ENCODE results near the gene PMIS2. TPM values are rescaled to one million over a fixed set of nuclear protein-coding genes. Genes with fewer than 3 reads are reported as not detected.

Gene PMIS2
- total RNA-seq, 1 experiment from 2014 or later, result not detected

DNA sequence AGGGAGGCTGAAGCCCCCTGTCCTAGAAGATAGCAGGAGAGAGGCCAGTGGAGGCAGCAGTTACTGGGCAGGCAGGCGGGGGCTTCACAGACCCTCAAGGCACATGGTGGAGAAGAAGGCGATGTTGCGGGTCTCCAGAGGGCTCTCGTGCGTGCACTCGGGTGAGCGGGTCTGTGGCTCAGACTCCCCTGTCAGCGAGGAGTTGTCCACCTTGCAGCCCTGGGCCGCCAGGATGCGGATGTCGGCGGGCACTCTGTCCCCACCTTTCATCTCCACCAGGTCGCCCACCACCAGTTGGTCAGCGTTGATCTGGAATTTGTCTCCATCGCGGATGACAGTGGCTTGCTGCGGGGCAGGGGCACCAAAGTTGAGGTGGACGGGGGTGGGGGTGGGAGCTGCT is 25.7 kb upstream of the PMIS2 start:
- peaks cover 8% of the 10 kb centered on the region; the same call in 1 of the 2 replicates for H3K27me3 ChIP-seq (ENCODE audit: control insufficient read depth, insufficient read depth, low read length)
- H3K9me3 ChIP-seq (ENCODE audit: control insufficient read depth, insufficient read depth, low read depth, low read length), result no peaks in the 10 kb centered on the region
- H3K36me3 ChIP-seq (ENCODE audit: control insufficient read depth, insufficient read depth, low read length), result no peaks in the 10 kb centered on the region
- intact Hi-C loops (cut with micrococcal nuclease; ENCODE audit: unreplicated experiment) (no loop called here), in situ Hi-C loops (cut with HindIII; ENCODE audit: low pct_unique_long_range_greater_than_20kb, low sequenced_read_pairs) (no loop called here)
- H3K4me1 ChIP-seq (ENCODE audit: control insufficient read depth, insufficient read depth, low read length), result peaks cover 6% of the 10 kb centered on the region; the same call in 1 of the 2 replicates
- no peak overlapping the region for H3K27ac ChIP-seq (ENCODE audit: low read length)
- CTCF ChIA-PET, result no interaction called here
- H3K4me3 ChIP-seq (ENCODE audit: low read depth in 2 of 2, low read length in 2 of 2), result no peak overlapping the region
- ATAC-seq (no peak), DNase-seq (ENCODE audit: low read depth, low spot score) (no peak)
- POLR2A ChIA-PET, result no interaction called here
- no TSS peak for BruUV-seq (replicated peaks)
- TF ChIP-seq, protein P1, sequence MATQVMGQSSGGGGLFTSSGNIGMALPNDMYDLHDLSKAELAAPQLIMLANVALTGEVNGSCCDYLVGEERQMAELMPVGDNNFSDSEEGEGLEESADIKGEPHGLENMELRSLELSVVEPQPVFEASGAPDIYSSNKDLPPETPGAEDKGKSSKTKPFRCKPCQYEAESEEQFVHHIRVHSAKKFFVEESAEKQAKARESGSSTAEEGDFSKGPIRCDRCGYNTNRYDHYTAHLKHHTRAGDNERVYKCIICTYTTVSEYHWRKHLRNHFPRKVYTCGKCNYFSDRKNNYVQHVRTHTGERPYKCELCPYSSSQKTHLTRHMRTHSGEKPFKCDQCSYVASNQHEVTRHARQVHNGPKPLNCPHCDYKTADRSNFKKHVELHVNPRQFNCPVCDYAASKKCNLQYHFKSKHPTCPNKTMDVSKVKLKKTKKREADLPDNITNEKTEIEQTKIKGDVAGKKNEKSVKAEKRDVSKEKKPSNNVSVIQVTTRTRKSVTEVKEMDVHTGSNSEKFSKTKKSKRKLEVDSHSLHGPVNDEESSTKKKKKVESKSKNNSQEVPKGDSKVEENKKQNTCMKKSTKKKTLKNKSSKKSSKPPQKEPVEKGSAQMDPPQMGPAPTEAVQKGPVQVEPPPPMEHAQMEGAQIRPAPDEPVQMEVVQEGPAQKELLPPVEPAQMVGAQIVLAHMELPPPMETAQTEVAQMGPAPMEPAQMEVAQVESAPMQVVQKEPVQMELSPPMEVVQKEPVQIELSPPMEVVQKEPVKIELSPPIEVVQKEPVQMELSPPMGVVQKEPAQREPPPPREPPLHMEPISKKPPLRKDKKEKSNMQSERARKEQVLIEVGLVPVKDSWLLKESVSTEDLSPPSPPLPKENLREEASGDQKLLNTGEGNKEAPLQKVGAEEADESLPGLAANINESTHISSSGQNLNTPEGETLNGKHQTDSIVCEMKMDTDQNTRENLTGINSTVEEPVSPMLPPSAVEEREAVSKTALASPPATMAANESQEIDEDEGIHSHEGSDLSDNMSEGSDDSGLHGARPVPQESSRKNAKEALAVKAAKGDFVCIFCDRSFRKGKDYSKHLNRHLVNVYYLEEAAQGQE (IDR thresholded peaks at IDR 0.05; ENCODE audit: insufficient read depth in 1 of 2, low read depth in 2 of 2, low read length in 1 of 2), result no peak
- TF ChIP-seq SIN3A (IDR thresholded peaks at IDR 0.05; ENCODE audit: borderline replicate concordance, insufficient read depth, low read depth, low read length) (no peak), TCF7L2 (IDR thresholded peaks at IDR 0.05; ENCODE audit: low read depth, low read length) (no peak), POLR2AphosphoS5 (IDR thresholded peaks at IDR 0.05; ENCODE audit: low read depth, low read length) (no peak)
- TF ChIP-seq, protein P2, sequence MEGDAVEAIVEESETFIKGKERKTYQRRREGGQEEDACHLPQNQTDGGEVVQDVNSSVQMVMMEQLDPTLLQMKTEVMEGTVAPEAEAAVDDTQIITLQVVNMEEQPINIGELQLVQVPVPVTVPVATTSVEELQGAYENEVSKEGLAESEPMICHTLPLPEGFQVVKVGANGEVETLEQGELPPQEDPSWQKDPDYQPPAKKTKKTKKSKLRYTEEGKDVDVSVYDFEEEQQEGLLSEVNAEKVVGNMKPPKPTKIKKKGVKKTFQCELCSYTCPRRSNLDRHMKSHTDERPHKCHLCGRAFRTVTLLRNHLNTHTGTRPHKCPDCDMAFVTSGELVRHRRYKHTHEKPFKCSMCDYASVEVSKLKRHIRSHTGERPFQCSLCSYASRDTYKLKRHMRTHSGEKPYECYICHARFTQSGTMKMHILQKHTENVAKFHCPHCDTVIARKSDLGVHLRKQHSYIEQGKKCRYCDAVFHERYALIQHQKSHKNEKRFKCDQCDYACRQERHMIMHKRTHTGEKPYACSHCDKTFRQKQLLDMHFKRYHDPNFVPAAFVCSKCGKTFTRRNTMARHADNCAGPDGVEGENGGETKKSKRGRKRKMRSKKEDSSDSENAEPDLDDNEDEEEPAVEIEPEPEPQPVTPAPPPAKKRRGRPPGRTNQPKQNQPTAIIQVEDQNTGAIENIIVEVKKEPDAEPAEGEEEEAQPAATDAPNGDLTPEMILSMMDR (IDR thresholded peaks at IDR 0.05), result no peak

DNA sequence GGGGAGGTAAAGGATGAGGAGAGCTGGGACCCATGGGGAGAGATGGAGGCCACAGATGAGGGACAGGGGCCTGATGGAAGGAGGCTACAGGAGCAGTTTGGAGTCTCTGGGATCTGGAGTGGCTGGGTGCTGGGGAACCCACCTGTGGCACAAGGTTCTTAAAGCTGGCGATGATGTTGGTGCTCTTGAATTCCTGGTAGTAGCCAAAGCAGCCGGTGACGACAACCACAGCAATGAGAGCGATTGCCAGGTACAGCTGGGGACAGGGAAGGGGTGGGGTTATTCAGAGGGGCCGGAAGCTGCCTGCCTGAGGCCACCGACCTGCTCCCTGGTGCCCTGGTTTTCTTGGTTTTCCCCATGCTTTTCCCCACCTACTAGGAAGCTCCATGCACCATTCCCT is 25.3 kb upstream of the PMIS2 start:
- intact Hi-C loops (cut with micrococcal nuclease; ENCODE audit: unreplicated experiment) (no loop called here), in situ Hi-C loops (cut with HindIII; ENCODE audit: low pct_unique_long_range_greater_than_20kb, low sequenced_read_pairs) (no loop called here)
- ATAC-seq (no peak), DNase-seq (ENCODE audit: low read depth, low spot score) (no peak)
- no TSS peak for BruUV-seq (replicated peaks)
- POLR2A ChIA-PET, result interaction anchor here (0.5 kb wide), 1 partner anchor 110 kb away, joined by 3 read pairs; no protein-coding TSS in a partner anchor
- H3K27me3 ChIP-seq (ENCODE audit: control insufficient read depth, insufficient read depth, low read length), result peaks cover 8% of the 10 kb centered on the region; the same call in 1 of the 2 replicates
- peaks cover 6% of the 10 kb centered on the region; the same call in 1 of the 2 replicates for H3K4me1 ChIP-seq (ENCODE audit: control insufficient read depth, insufficient read depth, low read length)
- CTCF ChIA-PET, result no interaction called here
- H3K36me3 ChIP-seq (ENCODE audit: control insufficient read depth, insufficient read depth, low read length), result no peaks in the 10 kb centered on the region
- H3K4me3 ChIP-seq (ENCODE audit: low read depth in 2 of 2, low read length in 2 of 2), result no peak overlapping the region
- H3K27ac ChIP-seq (ENCODE audit: low read length), result no peak overlapping the region
- TF ChIP-seq, protein P2 (IDR thresholded peaks at IDR 0.05), result no peak
- TF ChIP-seq, protein P1 (IDR thresholded peaks at IDR 0.05; ENCODE audit: insufficient read depth in 1 of 2, low read depth in 2 of 2, low read length in 1 of 2), result no peak
- no peaks in the 10 kb centered on the region for H3K9me3 ChIP-seq (ENCODE audit: control insufficient read depth, insufficient read depth, low read depth, low read length)

Data from Panc1 (cell line).